HCT116 (cell line): ENCODE measurements around the gene HIRA. TPM values are rescaled to one million over a fixed set of nuclear protein-coding genes. Genes with fewer than 3 reads are reported as not detected.

Experiments
- ATAC-seq: fragments of 200-7000 bp; cut with Tn5 transposase; 2 replicates; pipeline ENCODE4 v1.9.1; 2020; ENCODE audit warnings: mild to moderate bottlenecking, moderate library complexity
- BruUV-seq: library from RNA; stranded (reverse); fragments of 400-500 nt; replicated peaks from 2 replicates; lab custom pipeline; 2021; lab: Mats Ljungman, UMichigan
- CTCF ChIA-PET: fragments of 300-600 bp; sonication (Branson Sonifier 250); formaldehyde crosslinking; loops from one replicate; lab custom pipeline; 2021; ENCODE audit warnings: antibody characterized with exemption; lab: Charles Lee
- POLR2A ChIA-PET: fragments of 300-600, 350-600 bp; sonication (Branson Sonifier 250); formaldehyde crosslinking; loops from one replicate; lab custom pipeline; 2021; ENCODE audit warnings: antibody characterized with exemption; lab: Charles Lee
- RAD21 ChIA-PET, 2 experiments: fragments of 300-600 bp; sonication (Branson Sonifier 250); formaldehyde crosslinking; loops; one replicate each; lab custom pipeline; 2023; ENCODE audit warnings: low total read pairs in 2 of 2; ENCODE audit not compliant: uncharacterized antibody in 2 of 2, unreplicated experiment in 2 of 2, low non-redundant PET in 1 of 2; lab: Charles Lee
- DNase-seq: peaks from one replicate; pipeline ENCODE4 v3.0.0-alpha.2; 2010; ENCODE audit warnings: low read depth, low spot score
- H2AFZ ChIP-seq: fragments of 200-600 bp; shearing (Covaris generic), sonication (generic); 2 replicates; pipeline ENCODE4 v1.6.1; 2017; ENCODE audit warnings: low read depth, mixed run types, mixed read lengths, antibody characterized with exemption, low read length; ENCODE audit not compliant: poor library complexity, severe bottlenecking
- H3K27ac ChIP-seq: 2 replicates; pipeline ENCODE4 v1.5.1; 2012; ENCODE audit warnings: low read depth, low read length
- H3K27me3 ChIP-seq: fragments of 200-600 bp; sonication (generic); 2 replicates; pipeline ENCODE4 v1.6.1; 2016; ENCODE audit warnings: mixed run types, low read length, mixed read lengths; ENCODE audit not compliant: insufficient read depth
- H3K36me3 ChIP-seq, 2 experiments: fragments of 200-500 bp in 1 of 2; fragments of 200-600 bp in 1 of 2; sonication (Bioruptor generic) in 1 of 2; sonication (generic) in 1 of 2; 2 replicates each; pipeline versions ENCODE4 v1.5.1 to v1.6.1; 2014 to 2016; ENCODE audit warnings: low read length in 2 of 2, inconsistent platforms in 1 of 2, mixed read lengths in 1 of 2, mixed run types in 1 of 2; ENCODE audit not compliant: insufficient read depth in 2 of 2, control insufficient read depth in 1 of 2
- H3K4me1 ChIP-seq, 2 experiments: fragments of 200-600 bp in 1 of 2; sonication (generic) in 1 of 2; 2 replicates each; pipeline versions ENCODE4 v1.5.1 to v1.6.1; 2012 to 2017; ENCODE audit warnings: low read length in 2 of 2, inconsistent platforms in 1 of 2, mild to moderate bottlenecking in 1 of 2, mixed read lengths in 1 of 2, mixed run types in 1 of 2, moderate library complexity in 1 of 2; ENCODE audit not compliant: insufficient read depth in 2 of 2, control insufficient read depth in 1 of 2
- H3K4me2 ChIP-seq: fragments of 200-600 bp; sonication (generic); 2 replicates; pipeline ENCODE4 v1.6.1; 2017; ENCODE audit warnings: mixed run types, low read length, mixed read lengths
- H3K4me3 ChIP-seq, 2 experiments: fragments of 200-600 bp in 1 of 2; sonication (generic) in 1 of 2; replicated peaks in 1 of 2; 2 replicates each; pipeline ENCODE4 v1.5.1; 2011 to 2016; ENCODE audit warnings: low read length in 2 of 2, control low read depth in 1 of 2, low read depth in 1 of 2, mild to moderate bottlenecking in 1 of 2, mixed read lengths in 1 of 2, mixed run types in 1 of 2
- H3K79me2 ChIP-seq: fragments of 200-600 bp; sonication (generic); 2 replicates; pipeline ENCODE4 v1.6.1; 2017; ENCODE audit warnings: mild to moderate bottlenecking, mixed run types, low read length, moderate library complexity, mixed read lengths; ENCODE audit not compliant: insufficient read depth
- H3K9ac ChIP-seq: fragments of 200-600 bp; sonication (generic); 2 replicates; pipeline ENCODE4 v1.6.1; 2016; ENCODE audit warnings: low read length, mixed read lengths
- H3K9me2 ChIP-seq: fragments of 200-600 bp; sonication (generic), shearing (Covaris generic); 2 replicates; pipeline ENCODE4 v1.6.1; 2017; ENCODE audit warnings: mixed run types, mild to moderate bottlenecking, moderate library complexity; ENCODE audit not compliant: insufficient read depth
- H3K9me3 ChIP-seq, 2 experiments: fragments of 200-500 bp in 1 of 2; fragments of 200-600 bp in 1 of 2; sonication (Bioruptor generic) in 1 of 2; sonication (generic) in 1 of 2; 2 replicates each; pipeline ENCODE4 v1.6.1; 2014 to 2017; ENCODE audit warnings: low read length in 2 of 2, mixed read lengths in 2 of 2, inconsistent platforms in 1 of 2, low read depth in 1 of 2, mild to moderate bottlenecking in 1 of 2, mixed run types in 1 of 2, moderate library complexity in 1 of 2; ENCODE audit not compliant: control insufficient read depth in 1 of 2, insufficient read depth in 1 of 2
- H4K20me1 ChIP-seq: fragments of 200-600 bp; sonication (generic), shearing (Covaris generic); 2 replicates; pipeline ENCODE4 v1.6.1; 2017; ENCODE audit warnings: mixed run types, mild to moderate bottlenecking, moderate library complexity; ENCODE audit not compliant: insufficient read depth
- ATF3 ChIP-seq: IDR thresholded peaks from 2 replicates; pipeline ENCODE4 v1.6.1; 2012
- CBX3 ChIP-seq: IDR thresholded peaks from 2 replicates; pipeline ENCODE4 v1.6.1; 2012; ENCODE audit warnings: low read depth
- CEBPB ChIP-seq: IDR thresholded peaks from 2 replicates; pipeline ENCODE4 v1.6.1; 2012; ENCODE audit warnings: low read depth
- EGR1 ChIP-seq: IDR thresholded peaks from 2 replicates; pipeline ENCODE4 v1.6.1; 2012; ENCODE audit warnings: low read depth
- ELF1 ChIP-seq: IDR thresholded peaks from 2 replicates; pipeline ENCODE4 v1.6.1; 2012; ENCODE audit warnings: low read depth, borderline replicate concordance
- EZH2phosphoT487 ChIP-seq: fragments of 200-600 bp; IDR thresholded peaks from 2 replicates; pipeline ENCODE4 v1.6.1; 2018; ENCODE audit warnings: antibody characterized with exemption, borderline replicate concordance
- FOSL1 ChIP-seq: IDR thresholded peaks from 2 replicates; pipeline ENCODE4 v1.6.1; 2012; ENCODE audit warnings: low read depth
- JUND ChIP-seq: IDR thresholded peaks from 2 replicates; pipeline ENCODE4 v1.6.1; 2012
- POLR2A ChIP-seq: IDR thresholded peaks from 2 replicates; pipeline ENCODE4 v1.7.0; 2011; ENCODE audit warnings: borderline replicate concordance; ENCODE audit not compliant: insufficient read depth, insufficient read length; ENCODE audit errors: extremely low read depth
- SIN3A ChIP-seq: IDR thresholded peaks from 2 replicates; pipeline ENCODE4 v1.6.1; 2012; ENCODE audit warnings: low read depth
- SRF ChIP-seq: IDR thresholded peaks from 2 replicates; pipeline ENCODE4 v1.6.1; 2012; ENCODE audit warnings: low read depth
- YY1 ChIP-seq: IDR thresholded peaks from 2 replicates; pipeline ENCODE4 v1.6.1; 2011; ENCODE audit warnings: low read length, low read depth, moderate library complexity, mild to moderate bottlenecking; ENCODE audit not compliant: insufficient replicate concordance; ENCODE audit errors: extremely low read depth
- ZNF274 ChIP-seq: fragments of 200-500 bp; sonication (Bioruptor generic); IDR thresholded peaks from 2 replicates; pipeline ENCODE4 v1.6.1; 2014; ENCODE audit warnings: mild to moderate bottlenecking, low read depth, low read length, inconsistent platforms
- intact Hi-C: fragments of 100-400 bp; cut with micrococcal nuclease; formaldehyde crosslinking; loops from 2 replicates; pipeline ENCODE4 v1.10.0; 2022
- total RNA-seq: library from RNA; stranded (reverse); gene quantifications from one replicate; pipeline ENCODE4 v1.2.1, GENCODE V29; 2021; ENCODE audit not compliant: unreplicated experiment
- TF ChIP-seq, protein P1 (sequence below): IDR thresholded peaks from 2 replicates; pipeline ENCODE4 v1.6.1; 2012; ENCODE audit warnings: low read depth

HIRA gene
- total RNA-seq, 1 experiment from 2014 or later = 30.6 TPM

GRCh38 chr22:19353363-19354131 is 78.0 kb downstream of the HIRA start:
- H3K4me1 ChIP-seq = no peaks in the 10 kb centered on the region
- H3K27ac ChIP-seq = no peak overlapping the region
- TF ChIP-seq POLR2A (no peak), FOSL1 (no peak), CEBPB (no peak), ZNF274 (no peak), SRF (no peak), EGR1 (no peak), CBX3 (no peak), ELF1 (no peak), YY1 (no peak), ATF3 (no peak), SIN3A (no peak), EZH2phosphoT487 (no peak), JUND (no peak)
- TF ChIP-seq, protein P1, sequence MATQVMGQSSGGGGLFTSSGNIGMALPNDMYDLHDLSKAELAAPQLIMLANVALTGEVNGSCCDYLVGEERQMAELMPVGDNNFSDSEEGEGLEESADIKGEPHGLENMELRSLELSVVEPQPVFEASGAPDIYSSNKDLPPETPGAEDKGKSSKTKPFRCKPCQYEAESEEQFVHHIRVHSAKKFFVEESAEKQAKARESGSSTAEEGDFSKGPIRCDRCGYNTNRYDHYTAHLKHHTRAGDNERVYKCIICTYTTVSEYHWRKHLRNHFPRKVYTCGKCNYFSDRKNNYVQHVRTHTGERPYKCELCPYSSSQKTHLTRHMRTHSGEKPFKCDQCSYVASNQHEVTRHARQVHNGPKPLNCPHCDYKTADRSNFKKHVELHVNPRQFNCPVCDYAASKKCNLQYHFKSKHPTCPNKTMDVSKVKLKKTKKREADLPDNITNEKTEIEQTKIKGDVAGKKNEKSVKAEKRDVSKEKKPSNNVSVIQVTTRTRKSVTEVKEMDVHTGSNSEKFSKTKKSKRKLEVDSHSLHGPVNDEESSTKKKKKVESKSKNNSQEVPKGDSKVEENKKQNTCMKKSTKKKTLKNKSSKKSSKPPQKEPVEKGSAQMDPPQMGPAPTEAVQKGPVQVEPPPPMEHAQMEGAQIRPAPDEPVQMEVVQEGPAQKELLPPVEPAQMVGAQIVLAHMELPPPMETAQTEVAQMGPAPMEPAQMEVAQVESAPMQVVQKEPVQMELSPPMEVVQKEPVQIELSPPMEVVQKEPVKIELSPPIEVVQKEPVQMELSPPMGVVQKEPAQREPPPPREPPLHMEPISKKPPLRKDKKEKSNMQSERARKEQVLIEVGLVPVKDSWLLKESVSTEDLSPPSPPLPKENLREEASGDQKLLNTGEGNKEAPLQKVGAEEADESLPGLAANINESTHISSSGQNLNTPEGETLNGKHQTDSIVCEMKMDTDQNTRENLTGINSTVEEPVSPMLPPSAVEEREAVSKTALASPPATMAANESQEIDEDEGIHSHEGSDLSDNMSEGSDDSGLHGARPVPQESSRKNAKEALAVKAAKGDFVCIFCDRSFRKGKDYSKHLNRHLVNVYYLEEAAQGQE = no peak
- BruUV-seq = no TSS peak
- POLR2A ChIA-PET = no interaction called here
- H3K9me3 ChIP-seq = no peaks in the 10 kb centered on the region
- H2AFZ ChIP-seq = no peak overlapping the region
- intact Hi-C loops = no loop called here
- H3K4me2 ChIP-seq = no peak overlapping the region
- CTCF ChIA-PET = no interaction called here
- H3K79me2 ChIP-seq = no peaks in the 10 kb centered on the region
- RAD21 ChIA-PET = no interaction called here
- DNase-seq (no peak), ATAC-seq (no peak)
- no peaks in the 10 kb centered on the region for H3K9me2 ChIP-seq
- no peak overlapping the region for H3K4me3 ChIP-seq
- H4K20me1 ChIP-seq = no peaks in the 10 kb centered on the region
- H3K36me3 ChIP-seq = peaks cover 26 to 27% of the 10 kb centered on the region in 2 experiments; a peak in 3 of 4 replicates
- H3K27me3 ChIP-seq = no peaks in the 10 kb centered on the region
- H3K9ac ChIP-seq = no peak overlapping the region
